ENCODE measurements around the gene CLASRP.
A peak's percentile ranks its signal among the peaks of the same experiment; 100 is the strongest.
"Not testable (repeated sequence)": the region's sequence is repeated elsewhere in the genome, so short reads cannot be mapped to it uniquely, and the experiment has no call there.

CLASRP gene

GRCh38 chr19:45038931-45039893, at the start of gene CLASRP:
Gene CLASRP, plus strand, starts transcription at chr19:45039045. Its CDS starts 1,168 bp downstream, at chr19:45040213.
- peak; percentile 74 to 82 for DNase-seq (ENCODE audit: low read depth in 2 of 2)

GRCh38 chr19:44990459-44990858, 48.4 kb upstream of the CLASRP start:
- no peak for DNase-seq (ENCODE audit: low read depth in 2 of 2)

- no peak for DNase-seq (ENCODE audit: low read depth in 2 of 2)
These were observed 47.9 kb upstream of the CLASRP start for GRCh38 chr19:44990966-44991365.

GRCh38 chr19:44992336-44993163, 46.3 kb upstream of the CLASRP start:
- DNase-seq (ENCODE audit: low read depth in 2 of 2): no peak

GRCh38 chr19:44993526-44993925, 45.3 kb upstream of the CLASRP start:
- no peak for DNase-seq (ENCODE audit: low read depth in 2 of 2)

- DNase-seq (ENCODE audit: low read depth in 2 of 2): no peak
These were observed 44.8 kb upstream of the CLASRP start for GRCh38 chr19:44993926-44994537.

- DNase-seq (ENCODE audit: low read depth in 2 of 2): no peak
These were observed 40.8 kb upstream of the CLASRP start for GRCh38 chr19:44998025-44998424.

- DNase-seq (ENCODE audit: low read depth in 2 of 2): not testable (repeated sequence)
These were observed 39.5 kb upstream of the CLASRP start for GRCh38 chr19:44999131-44999925.

- DNase-seq (ENCODE audit: low read depth in 2 of 2): not testable (repeated sequence)
These were observed 38.2 kb upstream of the CLASRP start for GRCh38 chr19:45000665-45001064.

GRCh38 chr19:45001087-45001739, 37.6 kb upstream of the CLASRP start, which contains the start of gene RELB:
Gene RELB, plus strand, starts transcription at chr19:45001464. Its CDS starts 116 bp downstream, at chr19:45001580.
- DNase-seq (ENCODE audit: low read depth in 2 of 2): peak; percentile 95 to 96

- no peak for DNase-seq (ENCODE audit: low read depth in 2 of 2)
These were observed 35.4 kb upstream of the CLASRP start for GRCh38 chr19:45003485-45003884.

GRCh38 chr19:45005787-45006186, 33.1 kb upstream of the CLASRP start:
- no peak for DNase-seq (ENCODE audit: low read depth in 2 of 2)

GRCh38 chr19:45008552-45008951, 30.3 kb upstream of the CLASRP start:
- no peak for DNase-seq (ENCODE audit: low read depth in 2 of 2)

GRCh38 chr19:45009625-45010255, 29.1 kb upstream of the CLASRP start:
- DNase-seq (ENCODE audit: low read depth in 2 of 2): no peak

GRCh38 chr19:45010306-45010705, 28.5 kb upstream of the CLASRP start:
- no peak for DNase-seq (ENCODE audit: low read depth in 2 of 2)

GRCh38 chr19:45011959-45012358, 26.9 kb upstream of the CLASRP start:
- DNase-seq (ENCODE audit: low read depth in 2 of 2): no peak

- DNase-seq (ENCODE audit: low read depth in 2 of 2): peak; percentile 53 to 57
These were observed 22.2 kb upstream of the CLASRP start for GRCh38 chr19:45016388-45017314.

- DNase-seq (ENCODE audit: low read depth in 2 of 2): no peak
These were observed 19.7 kb upstream of the CLASRP start for GRCh38 chr19:45019187-45019586.

- no peak for DNase-seq (ENCODE audit: low read depth in 2 of 2)
These were observed 18.8 kb upstream of the CLASRP start for GRCh38 chr19:45020071-45020470.

All from stimulated activated CD8-positive, alpha-beta memory T cell treated with anti-CD3 and anti-CD28 coated beads, Interleukin-2, amount 100 ng/mL, for 1 hour (primary cell).